AG10803 (cell line): ENCODE results near the gene MYBPH.

Experiments used
- DNase-seq: peaks from one replicate; pipeline ENCODE4 v3.0.0; 2010; ENCODE audit warnings: low read depth
- H3K4me3 ChIP-seq: 2 replicates; pipeline ENCODE4 v1.5.1; 2011; ENCODE audit warnings: mild to moderate bottlenecking, low read length, control low read depth
- CTCF ChIP-seq: conservative IDR thresholded peaks from 2 replicates; pipeline ENCODE4 v1.5.1; 2011; ENCODE audit warnings: mild to moderate bottlenecking, low read length, control low read depth, inconsistent platforms

The MYBPH gene

GRCh38 chr1:203142684-203143408, 32.8 kb downstream of the MYBPH start:
- DNase-seq, result no peak
- no peak overlapping the region for H3K4me3 ChIP-seq
- TF ChIP-seq CTCF, result no peak

GRCh38 chr1:203142124-203142523, 33.5 kb downstream of the MYBPH start:
- no peak for TF ChIP-seq CTCF
- no peak overlapping the region for H3K4me3 ChIP-seq
- DNase-seq, result no peak

GRCh38 chr1:203140743-203141520, 34.7 kb downstream of the MYBPH start:
- H3K4me3 ChIP-seq, result no peak overlapping the region
- no peak for DNase-seq
- no peak for TF ChIP-seq CTCF

- no peak overlapping the region for H3K4me3 ChIP-seq
Measured at GRCh38 chr1:203139976-203140475, 35.6 kb downstream of the MYBPH start.

GRCh38 chr1:203138066-203138465, 37.6 kb downstream of the MYBPH start:
- no peak for DNase-seq
- no peak overlapping the region for H3K4me3 ChIP-seq
- no peak for TF ChIP-seq CTCF

More at GRCh38 chr1:203139976-203140475, 35.6 kb downstream of the MYBPH start:
- DNase-seq, result no peak
- no peak for TF ChIP-seq CTCF

- no peak for DNase-seq
- no peak overlapping the region for H3K4me3 ChIP-seq
- TF ChIP-seq CTCF, result no peak
Measured at GRCh38 chr1:203137324-203137723, 38.3 kb downstream of the MYBPH start.
